ENCODE results near the gene PFKFB4. TPM values are rescaled to one million over a fixed set of nuclear protein-coding genes. Genes with fewer than 3 reads are reported as not detected.

Gene PFKFB4
- total RNA-seq, 2 experiments from 2014 or later: 0.98 to 2.5 TPM

DNA sequence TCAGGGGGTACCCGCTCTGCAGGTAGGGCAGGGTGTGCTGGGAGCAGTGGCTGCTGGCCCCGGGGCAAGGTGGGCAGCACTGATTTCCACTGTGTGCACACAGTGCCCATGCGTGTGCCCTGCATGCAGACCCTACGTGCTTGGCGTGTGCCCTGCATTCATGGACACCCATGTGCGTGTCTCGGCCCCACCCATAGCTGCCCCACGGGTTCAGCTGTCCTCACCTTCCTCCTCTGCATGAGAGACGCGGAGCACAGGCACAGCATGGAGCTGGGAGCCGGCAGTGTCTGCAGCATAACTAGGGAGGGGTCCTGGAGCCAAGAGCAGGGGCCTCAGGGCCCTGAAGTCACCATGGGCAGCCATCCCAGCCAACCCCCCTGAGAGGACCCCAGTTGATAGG is 8.6 kb upstream of the PFKFB4 start:
- intact Hi-C loops (cut with DNase I, micrococcal nuclease): no loop called here
- Histone ChIP-seq H3K9me3 (ENCODE audit: control insufficient read depth in 1 of 2, insufficient read depth in 1 of 2, low read length in 2 of 2) (no peaks in the 10 kb centered on the region), H3K27ac (ENCODE audit: low read depth in 1 of 2, low read length in 2 of 2) (no peak overlapping the region), H3K4me1 (ENCODE audit: insufficient read depth, low read length) (peaks cover 9% of the 10 kb centered on the region), H3K36me3 (ENCODE audit: insufficient read depth, low read length) (no peaks in the 10 kb centered on the region), H3K4me3 (ENCODE audit: low read length) (no peak overlapping the region), H3K27me3 (ENCODE audit: control insufficient read depth in 1 of 2, insufficient read depth in 2 of 2, low read length in 2 of 2) (no peaks in the 10 kb centered on the region)
- Mint-ChIP-seq H3K4me1 (ENCODE audit: low read depth) (no peaks in the 10 kb centered on the region), H3K36me3 (ENCODE audit: low read depth) (no peaks in the 10 kb centered on the region), H3K27ac (no peak overlapping the region), H3K27me3 (no peaks in the 10 kb centered on the region), H3K4me3 (no peak overlapping the region), H3K9me3 (no peaks in the 10 kb centered on the region)
- TF ChIP-seq, protein P1, sequence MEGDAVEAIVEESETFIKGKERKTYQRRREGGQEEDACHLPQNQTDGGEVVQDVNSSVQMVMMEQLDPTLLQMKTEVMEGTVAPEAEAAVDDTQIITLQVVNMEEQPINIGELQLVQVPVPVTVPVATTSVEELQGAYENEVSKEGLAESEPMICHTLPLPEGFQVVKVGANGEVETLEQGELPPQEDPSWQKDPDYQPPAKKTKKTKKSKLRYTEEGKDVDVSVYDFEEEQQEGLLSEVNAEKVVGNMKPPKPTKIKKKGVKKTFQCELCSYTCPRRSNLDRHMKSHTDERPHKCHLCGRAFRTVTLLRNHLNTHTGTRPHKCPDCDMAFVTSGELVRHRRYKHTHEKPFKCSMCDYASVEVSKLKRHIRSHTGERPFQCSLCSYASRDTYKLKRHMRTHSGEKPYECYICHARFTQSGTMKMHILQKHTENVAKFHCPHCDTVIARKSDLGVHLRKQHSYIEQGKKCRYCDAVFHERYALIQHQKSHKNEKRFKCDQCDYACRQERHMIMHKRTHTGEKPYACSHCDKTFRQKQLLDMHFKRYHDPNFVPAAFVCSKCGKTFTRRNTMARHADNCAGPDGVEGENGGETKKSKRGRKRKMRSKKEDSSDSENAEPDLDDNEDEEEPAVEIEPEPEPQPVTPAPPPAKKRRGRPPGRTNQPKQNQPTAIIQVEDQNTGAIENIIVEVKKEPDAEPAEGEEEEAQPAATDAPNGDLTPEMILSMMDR (IDR thresholded peaks at IDR 0.05): no peak
- DNase-seq (no peak), ATAC-seq (ENCODE audit: poor library complexity) (no peak)
- POLR2A ChIA-PET: no interaction called here
- CTCF ChIA-PET: no interaction called here

DNA sequence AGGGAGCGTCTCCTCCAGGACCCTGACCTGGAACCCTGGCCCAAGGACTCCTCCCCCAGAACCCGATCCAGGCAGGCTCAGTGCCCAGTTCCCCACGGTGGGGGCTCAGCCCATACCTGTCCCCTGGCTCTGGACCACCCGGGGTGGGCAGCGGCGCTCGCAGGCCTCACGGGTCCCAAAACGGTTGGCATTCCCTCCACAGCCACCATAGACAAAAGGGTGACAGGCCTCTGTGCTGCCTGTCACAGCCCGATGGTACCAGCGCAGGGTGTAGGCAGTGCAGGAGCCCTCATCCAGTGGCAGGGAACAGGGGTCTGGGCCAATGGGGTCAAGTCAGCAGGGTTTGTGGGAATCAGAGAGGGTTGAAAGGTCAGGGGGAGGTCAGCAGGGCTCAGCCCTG is 8.1 kb upstream of the PFKFB4 start:
- ChIA-PET CTCF (no interaction called here), POLR2A (no interaction called here)
- no peaks in the 10 kb centered on the region for H3K36me3 ChIP-seq (ENCODE audit: insufficient read depth, low read length)
- no peaks in the 10 kb centered on the region for H3K27me3 ChIP-seq (ENCODE audit: control insufficient read depth in 1 of 2, insufficient read depth in 2 of 2, low read length in 2 of 2)
- Mint-ChIP-seq H3K4me1 (ENCODE audit: low read depth) (no peaks in the 10 kb centered on the region), H3K36me3 (ENCODE audit: low read depth) (no peaks in the 10 kb centered on the region), H3K4me3 (no peak overlapping the region), H3K27ac (no peak overlapping the region), H3K27me3 (no peaks in the 10 kb centered on the region), H3K9me3 (no peaks in the 10 kb centered on the region)
- ATAC-seq (ENCODE audit: poor library complexity): no peak
- no peak overlapping the region for H3K27ac ChIP-seq (ENCODE audit: low read depth in 1 of 2, low read length in 2 of 2)
- no peak for DNase-seq
- H3K9me3 ChIP-seq (ENCODE audit: control insufficient read depth in 1 of 2, insufficient read depth in 1 of 2, low read length in 2 of 2): no peaks in the 10 kb centered on the region
- intact Hi-C loops (cut with DNase I, micrococcal nuclease): no loop called here
- H3K4me3 ChIP-seq (ENCODE audit: low read length): no peak overlapping the region
- H3K4me1 ChIP-seq (ENCODE audit: insufficient read depth, low read length): peaks cover 9% of the 10 kb centered on the region
- TF ChIP-seq, protein P1 (IDR thresholded peaks at IDR 0.05): no peak

DNA sequence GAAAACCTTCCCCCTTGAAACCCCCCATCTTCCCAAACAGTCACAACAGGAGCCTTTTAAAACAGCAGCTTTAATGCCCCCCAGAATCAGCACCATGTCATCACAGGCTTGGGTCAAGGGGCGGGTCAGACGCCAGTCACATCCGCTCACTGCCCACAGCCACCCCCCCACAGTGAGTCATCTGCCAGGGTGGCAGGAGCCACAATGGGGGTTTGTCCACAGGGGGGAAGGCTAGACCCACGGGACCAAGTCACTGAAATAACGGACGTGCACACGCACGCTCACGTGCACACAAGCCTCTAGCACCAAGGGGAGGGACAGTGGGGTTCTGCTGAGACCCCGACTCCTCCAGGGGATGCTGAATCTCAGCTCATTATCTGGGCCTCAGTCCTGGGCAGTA is 7.4 kb upstream of the PFKFB4 start:
- POLR2A ChIA-PET: no interaction called here

More for the DNA sequence above, 7.4 kb upstream of the PFKFB4 start:
- CTCF ChIA-PET: no interaction called here
- peak in 4 of 14 experiments; percentile 14 to 79 (median 63) for DNase-seq
- H3K4me1 Mint-ChIP-seq (ENCODE audit: low read depth): no peaks in the 10 kb centered on the region
- TF ChIP-seq, protein P1 (IDR thresholded peaks at IDR 0.05): no peak
- H3K4me3 Mint-ChIP-seq: no peak overlapping the region
- H3K27me3 Mint-ChIP-seq: no peaks in the 10 kb centered on the region
- Histone ChIP-seq H3K27me3 (ENCODE audit: control insufficient read depth in 1 of 2, insufficient read depth in 2 of 2, low read length in 2 of 2) (no peaks in the 10 kb centered on the region), H3K4me1 (ENCODE audit: insufficient read depth, low read length) (peaks cover 12% of the 10 kb centered on the region), H3K27ac (ENCODE audit: low read depth in 1 of 2, low read length in 2 of 2) (no peak overlapping the region), H3K4me3 (ENCODE audit: low read length) (no peak overlapping the region), H3K36me3 (ENCODE audit: insufficient read depth, low read length) (no peaks in the 10 kb centered on the region), H3K9me3 (ENCODE audit: control insufficient read depth in 1 of 2, insufficient read depth in 1 of 2, low read length in 2 of 2) (no peaks in the 10 kb centered on the region)
- ATAC-seq (ENCODE audit: poor library complexity): peak; percentile 34
- no peaks in the 10 kb centered on the region for H3K9me3 Mint-ChIP-seq
- H3K36me3 Mint-ChIP-seq (ENCODE audit: low read depth): no peaks in the 10 kb centered on the region
- H3K27ac Mint-ChIP-seq: no peak overlapping the region
- intact Hi-C loops (cut with DNase I, micrococcal nuclease): no loop called here
